HG02588 (cell line): ENCODE measurements around the gene SHOC2.
A peak's percentile ranks its signal among the peaks of the same experiment; 100 is the strongest.
"Not testable (repeated sequence)": the region's sequence is repeated elsewhere in the genome, so short reads cannot be mapped to it uniquely, and the experiment has no call there.

Source experiments
- ATAC-seq: cut with Tn5 transposase; IDR thresholded peaks from one replicate; pipeline ENCODE4 v1.9.1; 2021; ENCODE audit warnings: mild to moderate bottlenecking, moderate library complexity; ENCODE audit not compliant: unreplicated experiment

The SHOC2 gene

GRCh38 chr10:110900983-110901382 is 18.4 kb upstream of the SHOC2 start:
- ATAC-seq: no peak

GRCh38 chr10:110901954-110902819 is 17.2 kb upstream of the SHOC2 start:
- no peak for ATAC-seq

GRCh38 chr10:110903280-110904278 is 15.8 kb upstream of the SHOC2 start:
- no peak for ATAC-seq

- no peak for ATAC-seq
Measured at GRCh38 chr10:110910138-110910537, 9.3 kb upstream of the SHOC2 start.

GRCh38 chr10:110912374-110912773 is 7.0 kb upstream of the SHOC2 start:
- no peak for ATAC-seq

GRCh38 chr10:110914431-110914830 is 5.0 kb upstream of the SHOC2 start:
- ATAC-seq: no peak

GRCh38 chr10:110915035-110915434 is 4.4 kb upstream of the SHOC2 start:
- ATAC-seq: no peak

GRCh38 chr10:110915600-110915999 is 3.8 kb upstream of the SHOC2 start:
- not testable (repeated sequence) for ATAC-seq

GRCh38 chr10:110916554-110917346 is 2.7 kb upstream of the SHOC2 start:
- ATAC-seq: no peak

- ATAC-seq: no peak
Measured at GRCh38 chr10:110918269-110918642, 1.1 kb upstream of the SHOC2 start.

GRCh38 chr10:110918643-110919348 is 608 bp upstream of the SHOC2 start, which contains the start of gene BBIP1:
Gene BBIP1 (minus strand): TSS chr10:110919180. CDS start chr10:110918157, 1,023 bp downstream.
- ATAC-seq: peak; percentile 79

GRCh38 chr10:110919971-110920881 is 822 bp downstream of the SHOC2 start:
- peak; percentile 22 for ATAC-seq

- ATAC-seq: no peak
Measured at GRCh38 chr10:110923856-110924493, 4.6 kb downstream of the SHOC2 start.

- no peak for ATAC-seq
Measured at GRCh38 chr10:110927461-110927860, 8.1 kb downstream of the SHOC2 start.

- ATAC-seq: no peak
Measured at GRCh38 chr10:110931769-110932381, 12.5 kb downstream of the SHOC2 start.

- no peak for ATAC-seq
Measured at GRCh38 chr10:110932505-110933180, 13.2 kb downstream of the SHOC2 start.

- ATAC-seq: no peak
Measured at GRCh38 chr10:110936757-110937156, 17.4 kb downstream of the SHOC2 start.

- ATAC-seq: no peak
Measured at GRCh38 chr10:110939419-110939818, 20.0 kb downstream of the SHOC2 start.
